ENCODE results near the gene APOL4. TPM values are rescaled to one million over a fixed set of nuclear protein-coding genes. Genes with fewer than 3 reads are reported as not detected.

APOL4 gene
- polyA plus RNA-seq, 1 donor (not counting 4 experiments of a cell fraction or from before 2014, with no cell fraction given), result 0.08 TPM

GRCh38 chr22:36180928-36181327, 20.7 kb downstream of the APOL4 start:
- H2AFZ ChIP-seq (ENCODE audit: control insufficient read depth, low read length), result no peak overlapping the region
- FAIRE-seq (no peak), DNase-seq (ENCODE audit: low read depth, low spot score) (no peak)
- no peak overlapping the region for H3K27ac ChIP-seq (ENCODE audit: control insufficient read depth, insufficient read depth, low read length)
- H3K9me3 ChIP-seq (ENCODE audit: control insufficient read depth, low read depth, low read length), result no peaks in the 10 kb centered on the region
- H3K4me1 ChIP-seq (ENCODE audit: control insufficient read depth, extremely low read depth, insufficient read depth, low read length), result no peaks in the 10 kb centered on the region
- H3K27me3 ChIP-seq (ENCODE audit: control insufficient read depth, extremely low read depth, insufficient read depth, low read length), result no peaks in the 10 kb centered on the region
- H3K36me3 ChIP-seq (ENCODE audit: control insufficient read depth in 2 of 2, extremely low read depth in 1 of 2, insufficient read depth in 2 of 2, low read length in 2 of 2), result no peaks in the 10 kb centered on the region
- no peak overlapping the region for H3K9ac ChIP-seq (ENCODE audit: control insufficient read depth, extremely low read depth, insufficient read depth, low read length)
- no peak overlapping the region for H3K4me3 ChIP-seq (ENCODE audit: control insufficient read depth in 2 of 3, extremely low read depth in 1 of 3, insufficient read depth in 2 of 3, low read depth in 1 of 3, low read length in 3 of 3)
- no peak for TF ChIP-seq EZH2 (IDR thresholded peaks at IDR 0.05; ENCODE audit: low read length)
- no peak for TF ChIP-seq CTCF (optimal IDR thresholded peaks at IDR 0.05 in 1 of 3, IDR thresholded peaks at IDR 0.05 in 1 of 3, conservative IDR thresholded peaks at IDR 0.05 in 1 of 3; ENCODE audit: extremely low read depth in 1 of 3, insufficient read depth in 2 of 3, low read length in 3 of 3)
- H3K79me2 ChIP-seq (ENCODE audit: control insufficient read depth, insufficient read depth, low read length), result no peaks in the 10 kb centered on the region
- dilution Hi-C loops (cut with MboI; ENCODE audit: extremely low pct_ligation_motif_present, low sequenced_read_pairs), result no loop called here
- no peak overlapping the region for H3K4me2 ChIP-seq (ENCODE audit: control insufficient read depth, extremely low read depth, insufficient read depth, low read depth, low read length)
- no peaks in the 10 kb centered on the region for H3K9me1 ChIP-seq (ENCODE audit: control insufficient read depth, extremely low read depth, insufficient read depth, low read length)
- H4K20me1 ChIP-seq (ENCODE audit: control insufficient read depth, extremely low read depth, insufficient read depth, low read length), result no peaks in the 10 kb centered on the region

GRCh38 chr22:36180038-36180880, 21.4 kb downstream of the APOL4 start:
- Histone ChIP-seq H4K20me1 (ENCODE audit: control insufficient read depth, extremely low read depth, insufficient read depth, low read length) (no peaks in the 10 kb centered on the region), H3K79me2 (ENCODE audit: control insufficient read depth, insufficient read depth, low read length) (no peaks in the 10 kb centered on the region), H3K4me2 (ENCODE audit: control insufficient read depth, extremely low read depth, insufficient read depth, low read depth, low read length) (no peak overlapping the region), H2AFZ (ENCODE audit: control insufficient read depth, low read length) (no peak overlapping the region), H3K9ac (ENCODE audit: control insufficient read depth, extremely low read depth, insufficient read depth, low read length) (no peak overlapping the region), H3K36me3 (ENCODE audit: control insufficient read depth in 2 of 2, extremely low read depth in 1 of 2, insufficient read depth in 2 of 2, low read length in 2 of 2) (no peaks in the 10 kb centered on the region), H3K27me3 (ENCODE audit: control insufficient read depth, extremely low read depth, insufficient read depth, low read length) (no peaks in the 10 kb centered on the region), H3K4me3 (ENCODE audit: control insufficient read depth in 2 of 3, extremely low read depth in 1 of 3, insufficient read depth in 2 of 3, low read depth in 1 of 3, low read length in 3 of 3) (no peak overlapping the region), H3K9me1 (ENCODE audit: control insufficient read depth, extremely low read depth, insufficient read depth, low read length) (no peaks in the 10 kb centered on the region), H3K9me3 (ENCODE audit: control insufficient read depth, low read depth, low read length) (no peaks in the 10 kb centered on the region), H3K27ac (ENCODE audit: control insufficient read depth, insufficient read depth, low read length) (no peak overlapping the region), H3K4me1 (ENCODE audit: control insufficient read depth, extremely low read depth, insufficient read depth, low read length) (no peaks in the 10 kb centered on the region)
- dilution Hi-C loops (cut with MboI; ENCODE audit: extremely low pct_ligation_motif_present, low sequenced_read_pairs), result no loop called here
- DNase-seq (ENCODE audit: low read depth, low spot score), result peak; percentile 15
- FAIRE-seq, result no peak
- no peak for TF ChIP-seq EZH2 (IDR thresholded peaks at IDR 0.05; ENCODE audit: low read length)
- peak; percentile 63 to 88 (median 64) for TF ChIP-seq CTCF (optimal IDR thresholded peaks at IDR 0.05 in 1 of 3, IDR thresholded peaks at IDR 0.05 in 1 of 3, conservative IDR thresholded peaks at IDR 0.05 in 1 of 3; ENCODE audit: extremely low read depth in 1 of 3, insufficient read depth in 2 of 3, low read length in 3 of 3)

Measured in keratinocyte (primary cell).